Heart left ventricle (tissue), 13 donors: Measurements from ENCODE around the gene GBP1.

Source experiments
- CTCF ChIP-seq, 12 donors: fragments of 200-600 bp; sonication (generic) in 4 of 12; IDR thresholded peaks; one replicate each; pipeline versions ENCODE4 v1.5.0 to v1.8.0; 2018 to 2022; ENCODE audit warnings: antibody characterized with exemption in 12 of 12, mild to moderate bottlenecking in 5 of 12
- POLR2A ChIP-seq, 2 donors: fragments of 450-650 bp; IDR thresholded peaks; one replicate each; pipeline ENCODE4 v1.6.1; 2017; ENCODE audit warnings: antibody characterized with exemption in 2 of 2, mild to moderate bottlenecking in 2 of 2, moderate library complexity in 2 of 2
- donor health status: ischemic (EF 13 %, LVEDD 7.1; RV severe dilation, severe dysfunction).
- donor health status: DM: no; HTN: yes; CAD: no.
- donor health status: DM: no; HTN: no; CAD: no.
- donor health status: ischemic (EF 25% LVEDD 6.9; RV normal size, moderate dysfunction).
- donor health status: ischemic (EF 25% LVEDD 5.7; RV mildly dilated, moderate dysfunction).
- donor health status: ischemic (EF 35%, LVEDD 5.7; RV mildly dilated, moderate dysfunction).
- donor health status: nonischemic (EF 11% LVEDD 7.7; RV severe dilation, severe dysfunction).
- donor health status: DM: yes; HTN: yes; CAD: no.
- donor health status: PGD.
- donor health status: ischemic (EF 29% LVEDD 5.4; RV normal size, mild dysfunction).
- donor health status: nonischemic (EF 23%, LVEDD 6.1; RV moderate dilation, normal function).

- TF ChIP-seq CTCF (IDR thresholded peaks at IDR 0.05) (no peak), POLR2A (IDR thresholded peaks at IDR 0.05) (no peak)
These were observed 23.3 kb downstream of the GBP1 start for GRCh38 chr1:89041721-89042120.
